Activated T-cell treated with anti-CD3 and anti-CD28 coated beads for 48 hours (primary cell): ENCODE data around the gene STAT3.
"Not testable (repeated sequence)": the region's sequence is repeated elsewhere in the genome, so short reads cannot be mapped to it uniquely, and the experiment has no call there.

Experiments used
- DNase-seq: peaks from one replicate; pipeline ENCODE4 v3.0.0-alpha.2; 2020; ENCODE audit warnings: low read depth

The STAT3 gene

GRCh38 chr17:42346481-42346880, 41.8 kb downstream of the STAT3 start:
- no peak for DNase-seq

- no peak for DNase-seq
These were observed 42.7 kb downstream of the STAT3 start for GRCh38 chr17:42345396-42346073.

- DNase-seq: no peak
These were observed 45.8 kb downstream of the STAT3 start for GRCh38 chr17:42342242-42343008.

DNA sequence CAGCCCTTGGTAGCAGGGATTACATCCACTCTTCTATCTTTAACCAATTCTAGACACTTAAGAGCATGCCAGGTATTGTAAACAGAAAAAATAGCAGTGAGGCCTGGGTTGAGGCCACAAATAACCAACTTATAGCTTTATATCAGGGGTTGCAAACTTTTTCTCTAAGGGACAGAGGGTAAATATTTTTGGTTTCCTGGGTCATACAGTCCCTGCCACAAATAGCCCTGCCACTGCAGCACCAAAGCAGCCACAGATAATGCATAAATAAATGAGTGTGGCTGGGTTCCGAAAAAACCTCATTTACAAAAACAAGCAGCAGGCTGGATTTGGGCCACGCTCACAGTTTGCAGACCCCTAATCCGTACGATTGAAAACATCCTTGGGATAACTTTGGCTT, 46.7 kb downstream of the STAT3 start:
- DNase-seq: no peak

DNA sequence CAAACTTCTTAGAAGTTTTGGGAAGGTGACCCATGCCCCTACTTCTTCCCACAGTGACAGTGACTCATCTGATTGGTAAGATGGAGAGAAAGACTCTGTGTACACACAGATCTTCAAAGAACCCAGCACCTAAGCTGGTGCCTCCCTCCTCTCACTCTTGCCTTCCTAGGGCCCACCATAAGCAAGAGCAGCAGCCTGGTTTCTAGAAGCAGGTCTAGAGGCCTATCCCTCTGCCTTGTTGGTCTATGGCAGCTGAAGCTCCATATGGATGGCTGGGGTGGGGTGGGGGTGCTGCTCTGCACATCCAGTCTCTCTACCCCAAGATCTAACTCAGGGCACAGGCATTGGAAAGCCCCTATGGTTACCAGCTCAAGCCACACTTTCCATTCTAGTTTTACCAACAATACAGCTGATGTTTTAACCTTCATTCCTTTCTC, 47.5 kb downstream of the STAT3 start:
- peak; percentile 39 for DNase-seq

GRCh38 chr17:42339221-42339620, 49.0 kb downstream of the STAT3 start:
- DNase-seq: no peak

- no peak for DNase-seq
These were observed 49.7 kb downstream of the STAT3 start for GRCh38 chr17:42338427-42338985.

DNA sequence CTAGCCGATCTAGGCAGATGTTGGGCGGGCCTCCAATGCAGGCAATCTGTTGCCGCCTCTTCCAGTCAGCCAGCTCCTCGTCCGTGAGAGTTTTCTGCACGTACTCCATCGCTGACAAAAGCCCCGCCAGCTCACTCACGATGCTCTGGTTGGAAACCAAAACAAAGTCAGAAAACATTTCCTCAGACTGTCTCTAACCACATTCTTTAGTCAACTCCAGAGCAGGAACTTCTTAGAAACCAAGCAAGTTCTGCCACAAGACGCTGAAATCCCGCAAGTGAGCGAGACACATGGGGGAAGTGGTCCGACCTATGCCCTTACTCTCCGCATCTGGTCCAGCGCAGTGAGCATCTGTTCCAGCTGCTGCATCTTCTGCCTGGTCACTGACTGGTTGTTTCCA, 50.8 kb downstream of the STAT3 start:
- peak; percentile 73 for DNase-seq

- no peak for DNase-seq
These were observed 53.6 kb downstream of the STAT3 start for GRCh38 chr17:42334677-42335076.

DNA sequence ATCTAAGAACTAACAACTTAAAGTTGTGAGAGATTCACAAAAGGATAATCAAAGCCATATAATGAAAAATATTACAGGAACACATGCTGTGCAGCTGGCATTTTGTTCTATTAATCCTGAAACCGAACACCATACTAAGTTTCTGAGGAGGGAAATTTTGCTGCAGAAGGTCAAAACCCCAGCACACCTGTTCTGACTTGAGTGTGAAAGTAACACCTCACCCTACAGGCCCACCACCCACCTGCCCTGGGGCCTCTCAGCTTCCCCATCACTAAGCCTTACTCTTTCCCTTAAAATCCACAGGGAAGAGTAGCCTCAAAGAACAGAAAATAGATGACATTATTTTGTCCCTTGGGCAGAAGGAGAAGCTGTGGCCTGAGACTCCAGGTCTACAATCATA, 55.2 kb downstream of the STAT3 start:
- no peak for DNase-seq

DNA sequence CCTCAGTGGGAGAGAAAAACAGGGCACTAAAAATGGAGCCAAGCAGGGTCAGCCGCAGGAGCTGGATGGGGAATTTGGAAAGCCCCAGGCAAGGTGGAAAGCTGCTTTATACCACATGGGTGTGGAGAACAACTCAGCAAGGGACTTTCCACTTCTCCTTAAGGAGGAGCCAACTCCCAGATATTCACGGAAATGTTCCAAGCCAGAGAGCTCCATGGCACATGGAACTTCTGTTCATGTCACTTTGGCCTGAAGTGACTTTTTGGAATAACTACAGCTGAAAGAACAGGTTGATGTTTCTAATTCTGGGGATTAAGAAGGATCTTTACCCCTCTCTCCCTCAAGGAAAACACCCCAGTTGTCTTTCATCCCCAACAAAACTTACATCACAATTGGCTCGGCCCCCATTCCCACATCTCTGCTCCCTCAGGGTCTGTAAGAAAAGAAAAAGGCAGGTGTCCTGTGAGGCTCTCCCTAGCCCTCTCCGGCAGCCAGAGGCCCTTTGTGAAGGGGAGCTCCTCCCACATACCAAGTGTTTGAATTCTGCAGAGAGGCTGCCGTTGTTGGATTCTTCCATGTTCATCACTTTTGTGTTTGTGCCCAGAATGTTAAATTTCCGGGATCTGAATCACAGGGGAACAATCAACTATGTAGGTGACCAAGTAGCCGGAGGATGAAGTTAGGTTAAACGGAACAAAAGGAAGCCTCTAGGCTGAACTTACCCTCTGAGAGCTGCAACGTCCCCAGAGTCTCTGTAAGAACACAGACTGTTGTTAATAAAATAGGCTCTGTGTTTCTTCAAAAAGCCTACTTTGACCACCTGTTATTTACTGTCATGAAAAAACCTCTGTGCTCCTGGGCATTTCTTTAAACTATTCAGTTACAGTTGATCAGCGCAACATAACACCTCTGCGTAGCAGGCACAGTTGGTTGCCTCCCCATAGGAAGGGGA, 58.9 kb downstream of the STAT3 start:
- no peak for DNase-seq

DNA sequence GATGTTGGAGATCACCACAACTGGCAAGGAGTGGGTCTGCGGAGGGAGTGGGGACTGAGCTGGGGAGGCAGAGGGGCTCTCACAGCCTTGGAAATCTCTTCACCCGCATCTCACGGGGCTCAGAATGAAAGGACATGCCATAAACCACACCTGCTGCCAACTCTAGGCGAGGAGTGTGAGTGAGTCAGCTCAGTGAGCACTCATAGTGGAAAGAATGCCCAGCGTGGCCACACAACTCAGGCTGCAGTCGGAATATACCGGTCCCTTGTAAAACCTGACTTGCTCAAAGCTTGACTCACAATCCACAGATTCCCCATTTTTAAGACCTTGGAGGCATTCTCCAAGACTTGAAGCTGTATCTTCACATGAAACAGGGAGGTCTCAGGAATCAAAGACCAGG, 63.2 kb downstream of the STAT3 start:
- no peak for DNase-seq

GRCh38 chr17:42323268-42323773, 64.9 kb downstream of the STAT3 start:
- no peak for DNase-seq

DNA sequence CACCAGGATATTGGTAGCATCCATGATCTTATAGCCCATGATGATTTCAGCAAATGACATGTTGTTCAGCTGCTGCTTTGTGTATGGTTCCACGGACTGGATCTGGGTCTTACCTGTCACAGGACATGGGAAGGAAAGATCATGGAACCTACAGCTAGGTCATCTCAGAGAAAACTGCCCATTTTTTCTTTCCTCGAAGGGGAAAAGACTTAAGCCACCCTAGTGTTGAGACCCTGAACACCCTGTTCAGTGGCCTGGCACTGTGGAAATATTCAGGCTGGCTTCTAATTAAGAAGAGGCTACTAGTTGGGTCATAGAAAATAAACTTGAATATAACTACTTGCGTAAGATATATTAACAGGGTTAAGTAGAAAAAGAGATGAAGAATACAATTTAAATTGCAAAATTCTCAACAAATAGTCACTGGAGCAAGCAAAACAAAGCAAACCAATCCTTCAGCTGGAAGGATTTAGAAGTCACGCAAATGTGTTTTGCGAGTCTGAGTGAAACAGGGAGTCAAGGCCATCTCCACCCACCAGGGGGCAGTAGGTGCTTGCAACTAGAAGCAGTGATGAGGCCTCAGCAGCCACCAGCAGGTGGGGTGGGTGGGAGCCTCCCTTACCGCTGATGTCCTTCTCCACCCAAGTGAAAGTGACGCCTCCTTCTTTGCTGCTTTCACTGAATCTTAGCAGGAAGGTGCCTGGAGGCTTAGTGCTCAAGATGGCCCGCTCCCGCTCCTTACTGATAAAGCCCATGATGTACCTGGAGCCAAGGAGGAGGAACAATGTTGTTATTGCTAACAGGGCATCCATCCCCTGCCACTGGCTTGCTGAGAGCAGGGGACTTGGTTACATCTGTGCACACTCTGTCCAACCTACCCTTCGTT, 65.6 kb downstream of the STAT3 start:
- DNase-seq: peak; percentile 90

GRCh38 chr17:42321555-42321954, 66.7 kb downstream of the STAT3 start:
- DNase-seq: no peak

DNA sequence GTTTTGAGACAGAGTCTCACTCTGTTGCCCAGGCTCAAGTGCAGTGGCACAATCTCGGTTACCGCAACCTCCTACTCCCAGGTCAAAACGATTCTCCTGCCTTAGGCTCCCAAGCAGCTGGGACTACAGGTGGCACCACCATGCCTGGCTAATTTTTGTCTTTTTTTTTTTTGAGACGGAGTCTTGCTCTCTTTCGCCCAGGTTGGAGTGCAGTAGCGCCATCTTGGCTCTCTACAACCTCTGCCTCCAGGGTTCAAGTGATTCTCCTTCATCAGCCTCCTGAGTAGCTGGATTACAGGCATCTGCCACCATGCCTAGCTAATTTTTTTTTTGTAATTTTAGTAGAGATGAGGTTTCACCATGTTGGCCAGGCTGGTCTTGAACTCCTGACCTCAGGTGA, 70.3 kb downstream of the STAT3 start:
- DNase-seq: not testable (repeated sequence)

GRCh38 chr17:42317266-42317845, 70.9 kb downstream of the STAT3 start:
- no peak for DNase-seq

- no peak for DNase-seq
These were observed 71.5 kb downstream of the STAT3 start for GRCh38 chr17:42316755-42317154.

- DNase-seq: no peak
These were observed 72.7 kb downstream of the STAT3 start for GRCh38 chr17:42315402-42316156.
